ENCODE measurements around the gene DAGLB.

DAGLB gene

GRCh38 chr7:6420680-6421079 is 27.1 kb downstream of the DAGLB start:
- H3K9me3 ChIP-seq (replicated peaks; ENCODE audit: insufficient read depth, low read length) = no peaks in the 10 kb centered on the region
- no peaks in the 10 kb centered on the region for H3K4me1 ChIP-seq (ENCODE audit: low read length)
- no peak overlapping the region for H3K4me2 ChIP-seq (ENCODE audit: low read depth, low read length)
- no peaks in the 10 kb centered on the region for H3K9me2 ChIP-seq (replicated peaks; ENCODE audit: insufficient read depth, low read length)
- no peaks in the 10 kb centered on the region for H3F3A ChIP-seq (ENCODE audit: insufficient read depth, low read length)
- no peak overlapping the region for H3K9ac ChIP-seq (ENCODE audit: low read length)
- no peaks in the 10 kb centered on the region for H3K27me3 ChIP-seq (replicated peaks; ENCODE audit: insufficient read depth, low read length)
- H4K20me1 ChIP-seq (ENCODE audit: insufficient read depth, low read length) = no peaks in the 10 kb centered on the region
- no peak overlapping the region for H2AFZ ChIP-seq (ENCODE audit: low read length)
- TF ChIP-seq CTCF (IDR thresholded peaks at IDR 0.05; ENCODE audit: low read length) (no peak), EZH2 (optimal IDR thresholded peaks at IDR 0.05; ENCODE audit: low read depth, low read length) (no peak), EZH2phosphoT487 (IDR thresholded peaks at IDR 0.05; ENCODE audit: low read length) (no peak)
- no peak overlapping the region for H3K4me3 ChIP-seq (ENCODE audit: low read length)
- H3K27ac ChIP-seq (ENCODE audit: low read length) = no peak overlapping the region
- H3K36me3 ChIP-seq (replicated peaks; ENCODE audit: insufficient read depth, low read length) = peaks cover 17% of the 10 kb centered on the region
- H3K79me2 ChIP-seq (ENCODE audit: low read length) = no peaks in the 10 kb centered on the region
- DNase-seq = no peak

GRCh38 chr7:6419310-6419773 is 28.4 kb downstream of the DAGLB start:
- Histone ChIP-seq H2AFZ (ENCODE audit: low read length) (no peak overlapping the region), H3K4me2 (ENCODE audit: low read depth, low read length) (no peak overlapping the region), H3K9me2 (replicated peaks; ENCODE audit: insufficient read depth, low read length) (no peaks in the 10 kb centered on the region), H4K20me1 (ENCODE audit: insufficient read depth, low read length) (no peaks in the 10 kb centered on the region), H3K79me2 (ENCODE audit: low read length) (no peaks in the 10 kb centered on the region), H3K4me3 (ENCODE audit: low read length) (no peak overlapping the region), H3K4me1 (ENCODE audit: low read length) (no peaks in the 10 kb centered on the region), H3F3A (ENCODE audit: insufficient read depth, low read length) (no peaks in the 10 kb centered on the region), H3K27ac (ENCODE audit: low read length) (no peak overlapping the region), H3K9me3 (replicated peaks; ENCODE audit: insufficient read depth, low read length) (no peaks in the 10 kb centered on the region), H3K27me3 (replicated peaks; ENCODE audit: insufficient read depth, low read length) (no peaks in the 10 kb centered on the region), H3K9ac (ENCODE audit: low read length) (no peak overlapping the region), H3K36me3 (replicated peaks; ENCODE audit: insufficient read depth, low read length) (peaks cover 17% of the 10 kb centered on the region)
- TF ChIP-seq EZH2phosphoT487 (IDR thresholded peaks at IDR 0.05; ENCODE audit: low read length) = no peak
- TF ChIP-seq EZH2 (optimal IDR thresholded peaks at IDR 0.05; ENCODE audit: low read depth, low read length) = no peak
- DNase-seq = no peak

- Histone ChIP-seq H3K27me3 (replicated peaks; ENCODE audit: insufficient read depth, low read length) (no peaks in the 10 kb centered on the region), H3K36me3 (replicated peaks; ENCODE audit: insufficient read depth, low read length) (peaks cover 18% of the 10 kb centered on the region), H3K4me3 (ENCODE audit: low read length) (no peak overlapping the region), H3K9me3 (replicated peaks; ENCODE audit: insufficient read depth, low read length) (no peaks in the 10 kb centered on the region), H3K79me2 (ENCODE audit: low read length) (no peaks in the 10 kb centered on the region), H3K9ac (ENCODE audit: low read length) (no peak overlapping the region), H3K9me2 (replicated peaks; ENCODE audit: insufficient read depth, low read length) (no peaks in the 10 kb centered on the region), H3K27ac (ENCODE audit: low read length) (no peak overlapping the region), H2AFZ (ENCODE audit: low read length) (no peak overlapping the region), H4K20me1 (ENCODE audit: insufficient read depth, low read length) (no peaks in the 10 kb centered on the region), H3F3A (ENCODE audit: insufficient read depth, low read length) (no peaks in the 10 kb centered on the region), H3K4me2 (ENCODE audit: low read depth, low read length) (no peak overlapping the region), H3K4me1 (ENCODE audit: low read length) (no peaks in the 10 kb centered on the region)
- DNase-seq = no peak
- TF ChIP-seq EZH2 (optimal IDR thresholded peaks at IDR 0.05; ENCODE audit: low read depth, low read length) (no peak), CTCF (IDR thresholded peaks at IDR 0.05; ENCODE audit: low read length) (no peak), EZH2phosphoT487 (IDR thresholded peaks at IDR 0.05; ENCODE audit: low read length) (no peak)
Observed at GRCh38 chr7:6417408-6417807, 30.3 kb downstream of the DAGLB start.

GRCh38 chr7:6416516-6417145 is 31.1 kb downstream of the DAGLB start:
- no peak overlapping the region for H3K4me3 ChIP-seq (ENCODE audit: low read length)
- no peaks in the 10 kb centered on the region for H3F3A ChIP-seq (ENCODE audit: insufficient read depth, low read length)
- no peaks in the 10 kb centered on the region for H3K79me2 ChIP-seq (ENCODE audit: low read length)
- TF ChIP-seq EZH2 (optimal IDR thresholded peaks at IDR 0.05; ENCODE audit: low read depth, low read length) = no peak
- no peak for TF ChIP-seq EZH2phosphoT487 (IDR thresholded peaks at IDR 0.05; ENCODE audit: low read length)
- TF ChIP-seq CTCF (IDR thresholded peaks at IDR 0.05; ENCODE audit: low read length) = no peak
- no peaks in the 10 kb centered on the region for H3K9me2 ChIP-seq (replicated peaks; ENCODE audit: insufficient read depth, low read length)
- no peaks in the 10 kb centered on the region for H3K9me3 ChIP-seq (replicated peaks; ENCODE audit: insufficient read depth, low read length)
- no peaks in the 10 kb centered on the region for H4K20me1 ChIP-seq (ENCODE audit: insufficient read depth, low read length)
- no peaks in the 10 kb centered on the region for H3K4me1 ChIP-seq (ENCODE audit: low read length)
- H3K27me3 ChIP-seq (replicated peaks; ENCODE audit: insufficient read depth, low read length) = no peaks in the 10 kb centered on the region
- H3K9ac ChIP-seq (ENCODE audit: low read length) = no peak overlapping the region
- H2AFZ ChIP-seq (ENCODE audit: low read length) = no peak overlapping the region
- peaks cover 11% of the 10 kb centered on the region; the same call in 1 of the 2 replicates for H3K36me3 ChIP-seq (replicated peaks; ENCODE audit: insufficient read depth, low read length)
- no peak overlapping the region for H3K4me2 ChIP-seq (ENCODE audit: low read depth, low read length)
- no peak for DNase-seq
- no peak overlapping the region for H3K27ac ChIP-seq (ENCODE audit: low read length)
